Left ventricle myocardium superior (tissue), 1 donor: Measurements from ENCODE around the gene FADS1. TPM values are rescaled to one million over a fixed set of nuclear protein-coding genes. Genes with fewer than 3 reads are reported as not detected.

ENCODE experiments used
- ATAC-seq: fragments of 200-7000 bp; cut with Tn5 transposase; one replicate; pipeline ENCODE4 v1.9.1; 2020; ENCODE audit warnings: mild to moderate bottlenecking, moderate library complexity
- DNase-seq: peaks from one replicate; pipeline ENCODE4 v3.0.0-alpha.2; 2020
- intact Hi-C: fragments of 100-400 bp; cut with micrococcal nuclease; formaldehyde crosslinking; loops from one replicate; pipeline ENCODE4 v1.11.0; 2022
- long read RNA-seq: library from polyadenylated mRNA; unstranded; transcript quantifications from one replicate; pipeline ENCODE4 v2.0.0, GENCODE V29; 2021
- total RNA-seq: library from RNA; stranded (reverse); fragmentation: NEBNext Ultra II Directional; extraction: Animal tissue kit (Norgen Biotek cat#: 25700); gene quantifications from one replicate; pipeline ENCODE4 v1.2.1, GENCODE V29; 2021
- donor health status: DM: no; HTN: yes; CAD: no; lungs with severe emphysema.

Gene FADS1
- total RNA-seq: 26.3 TPM
- long read RNA-seq, full-length matches to known transcripts: 68 of 89 reads
- long read RNA-seq, partial matches to known transcripts: 7 of 89 reads
- long read RNA-seq, other reads (novel, unspliced or antisense): 14 of 89 reads

DNA sequence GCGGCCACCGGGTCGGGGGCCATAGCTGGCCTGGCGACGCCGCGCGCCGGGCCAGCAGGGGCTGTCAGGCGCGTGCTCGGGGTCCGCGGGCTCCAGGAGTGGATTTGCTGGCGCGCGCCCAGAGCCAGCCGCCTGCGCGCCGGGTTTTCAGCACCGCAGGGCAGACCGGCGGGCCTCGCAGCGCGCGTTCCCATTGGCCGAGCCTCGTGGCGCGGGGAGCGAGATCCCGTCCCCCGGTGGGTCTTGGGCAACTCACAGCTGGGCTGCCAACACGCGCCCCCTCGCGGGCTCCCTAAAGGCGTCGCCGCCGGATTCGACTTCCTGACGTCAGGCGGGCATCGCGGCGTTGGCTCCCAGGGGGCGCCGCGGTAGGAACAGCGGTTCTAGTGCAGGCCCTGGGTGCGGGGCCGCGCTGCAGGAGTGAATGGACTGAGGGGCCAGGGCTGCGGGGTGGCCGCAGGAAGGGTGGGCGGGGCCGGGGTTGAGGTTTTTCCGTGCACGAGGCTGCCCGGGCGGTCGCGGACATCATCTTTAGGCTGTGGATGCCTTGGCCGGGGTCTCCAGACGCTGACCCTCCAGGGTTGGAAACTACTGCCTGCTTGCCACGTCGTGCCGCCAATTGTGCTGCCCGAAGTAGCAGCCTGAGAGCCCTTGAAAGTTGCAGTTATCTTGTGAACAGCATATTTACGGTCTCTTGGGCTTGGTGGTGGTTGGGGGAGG, at the start of gene FADS1:
TSS of gene FADS1 (minus strand) at position 268 of the 720 bp plus-strand sequence. CDS start at position 194, 74 bp downstream.
- intact Hi-C loops: no loop called here
- peak; percentile 63 for ATAC-seq

DNA sequence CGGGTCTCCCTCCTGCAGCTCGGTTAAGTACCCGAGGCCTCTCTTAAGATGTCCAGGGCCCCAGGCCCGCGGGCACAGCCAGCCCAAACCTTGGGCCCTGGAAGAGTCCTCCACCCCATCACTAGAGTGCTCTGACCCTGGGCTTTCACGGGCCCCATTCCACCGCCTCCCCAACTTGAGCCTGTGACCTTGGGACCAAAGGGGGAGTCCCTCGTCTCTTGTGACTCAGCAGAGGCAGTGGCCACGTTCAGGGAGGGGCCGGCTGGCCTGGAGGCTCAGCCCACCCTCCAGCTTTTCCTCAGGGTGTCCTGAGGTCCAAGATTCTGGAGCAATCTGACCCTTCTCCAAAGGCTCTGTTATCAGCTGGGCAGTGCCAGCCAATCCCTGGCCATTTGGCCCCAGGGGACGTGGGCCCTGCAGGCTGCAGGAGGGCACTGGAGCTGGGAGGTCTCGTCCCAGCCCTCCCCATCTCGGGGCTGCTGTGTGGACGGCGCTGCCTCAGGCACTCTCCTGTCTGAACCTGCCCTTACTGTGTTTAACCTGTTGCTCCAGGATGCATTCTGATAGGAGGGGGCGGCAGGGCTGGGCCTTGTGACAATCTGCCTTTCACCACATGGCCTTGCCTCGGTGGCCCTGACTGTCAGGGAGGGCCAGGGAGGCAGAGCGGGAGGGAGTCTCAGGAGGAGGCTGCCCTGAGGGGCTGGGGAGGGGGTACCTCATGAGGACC, 49.6 kb upstream of the FADS1 start:
- intact Hi-C loops: no loop called here
- no peak for DNase-seq

More for the DNA sequence above, at the start of gene FADS1:
- peak; percentile 95 for DNase-seq

DNA sequence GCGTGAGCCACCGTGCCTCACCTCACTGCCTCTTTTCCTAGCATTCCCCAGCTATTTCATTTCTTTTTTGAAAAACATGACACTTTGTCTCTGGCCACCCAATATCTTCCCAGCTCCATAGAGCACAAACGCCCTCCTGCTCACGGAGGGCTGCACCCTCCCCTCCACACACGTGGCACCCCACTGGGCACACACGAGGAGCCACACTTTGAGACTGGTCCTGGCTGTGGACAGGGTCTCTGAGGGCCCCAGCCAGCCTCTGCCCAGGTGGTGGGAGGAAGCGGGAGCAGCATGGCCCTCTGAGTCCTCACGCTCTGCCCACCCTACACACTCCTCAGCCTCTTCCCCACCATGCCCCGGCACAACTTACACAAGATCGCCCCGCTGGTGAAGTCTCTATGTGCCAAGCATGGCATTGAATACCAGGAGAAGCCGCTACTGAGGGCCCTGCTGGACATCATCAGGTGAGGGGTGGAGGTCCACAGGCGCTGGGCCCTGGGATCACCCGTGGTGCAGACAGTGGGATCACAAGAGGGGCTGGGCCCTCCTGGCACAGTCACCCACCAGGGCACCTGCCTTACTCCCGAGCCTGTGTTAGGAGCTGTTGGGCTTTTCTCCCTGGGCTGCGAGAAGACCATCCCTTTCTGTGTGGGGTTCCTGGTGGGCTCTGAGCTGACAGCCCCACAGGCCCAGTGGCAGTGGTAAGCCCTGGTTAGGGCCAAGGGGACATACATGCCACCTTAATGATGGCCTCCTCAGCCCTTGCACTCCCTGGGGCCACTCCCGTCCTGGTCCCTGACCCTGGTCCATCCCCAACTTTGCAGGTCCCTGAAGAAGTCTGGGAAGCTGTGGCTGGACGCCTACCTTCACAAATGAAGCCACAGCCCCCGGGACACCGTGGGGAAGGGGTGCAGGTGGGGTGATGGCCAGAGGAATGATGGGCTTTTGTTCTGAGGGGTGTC, 48.3 kb upstream of the FADS1 start:
- intact Hi-C loops: no loop called here

More for the DNA sequence above, 49.6 kb upstream of the FADS1 start:
- no peak for ATAC-seq

DNA sequence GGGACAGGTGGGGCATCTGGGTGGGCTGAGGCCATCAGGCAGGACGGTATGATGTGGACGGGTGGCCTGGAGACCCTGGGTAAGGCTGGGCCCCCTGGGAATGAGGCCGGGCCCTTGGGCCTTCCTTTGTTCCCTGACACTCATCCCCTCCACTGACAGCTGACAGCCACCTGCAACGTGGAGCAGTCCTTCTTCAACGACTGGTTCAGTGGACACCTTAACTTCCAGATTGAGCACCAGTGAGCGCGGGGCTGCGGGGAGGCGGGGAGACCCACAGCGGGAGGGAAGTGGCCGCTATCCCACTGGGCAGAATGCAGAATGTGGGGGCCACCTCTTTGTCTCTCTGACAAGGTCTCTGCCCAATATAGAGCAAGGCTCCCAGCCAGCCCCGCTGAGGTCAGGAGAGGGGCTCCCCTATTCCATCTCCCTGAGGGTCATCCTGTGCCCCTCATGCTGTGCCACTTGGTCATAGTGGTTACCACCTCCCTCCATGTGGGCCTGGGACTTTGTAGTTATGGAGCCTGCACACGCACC, 46.8 kb upstream of the FADS1 start:
- intact Hi-C loops: no loop called here
- DNase-seq: no peak
- ATAC-seq: no peak

More for the DNA sequence above, 48.3 kb upstream of the FADS1 start:
- ATAC-seq (no peak), DNase-seq (no peak)

DNA sequence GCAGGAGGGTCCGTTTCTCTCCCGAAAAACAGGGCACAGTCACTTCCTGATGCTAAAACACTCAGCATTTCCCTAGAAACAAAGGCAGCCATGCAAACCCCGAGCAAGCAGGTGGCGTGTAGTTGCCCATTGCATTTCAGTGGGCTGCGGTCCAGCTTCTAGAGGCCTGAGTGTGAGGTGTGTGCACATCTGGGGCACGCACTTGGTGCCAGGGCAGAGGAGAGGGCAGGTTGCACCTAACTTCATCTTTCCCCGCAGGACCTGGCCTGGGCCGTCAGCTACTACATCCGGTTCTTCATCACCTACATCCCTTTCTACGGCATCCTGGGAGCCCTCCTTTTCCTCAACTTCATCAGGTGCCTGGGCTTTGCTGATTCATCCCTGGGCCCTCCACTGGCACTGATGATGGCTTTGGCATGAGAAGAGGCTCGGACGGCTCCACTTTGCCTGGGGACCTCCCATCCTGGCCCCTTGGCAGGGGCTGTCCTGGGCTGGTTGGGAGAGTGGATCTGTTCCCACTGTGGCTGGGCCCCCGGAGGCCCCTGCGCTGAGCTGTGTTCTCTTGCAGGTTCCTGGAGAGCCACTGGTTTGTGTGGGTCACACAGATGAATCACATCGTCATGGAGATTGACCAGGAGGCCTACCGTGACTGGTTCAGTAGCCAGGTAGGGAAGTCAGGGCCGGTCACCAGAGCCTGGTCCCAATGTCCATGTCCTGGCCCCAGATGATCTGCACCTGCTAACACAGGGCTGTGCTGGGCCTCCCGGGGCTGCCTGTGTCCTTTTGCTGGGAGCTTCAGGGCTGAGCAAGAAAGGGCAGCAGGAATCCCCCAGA, 46.1 kb upstream of the FADS1 start:
- intact Hi-C loops: no loop called here
- DNase-seq: no peak
- ATAC-seq: no peak

DNA sequence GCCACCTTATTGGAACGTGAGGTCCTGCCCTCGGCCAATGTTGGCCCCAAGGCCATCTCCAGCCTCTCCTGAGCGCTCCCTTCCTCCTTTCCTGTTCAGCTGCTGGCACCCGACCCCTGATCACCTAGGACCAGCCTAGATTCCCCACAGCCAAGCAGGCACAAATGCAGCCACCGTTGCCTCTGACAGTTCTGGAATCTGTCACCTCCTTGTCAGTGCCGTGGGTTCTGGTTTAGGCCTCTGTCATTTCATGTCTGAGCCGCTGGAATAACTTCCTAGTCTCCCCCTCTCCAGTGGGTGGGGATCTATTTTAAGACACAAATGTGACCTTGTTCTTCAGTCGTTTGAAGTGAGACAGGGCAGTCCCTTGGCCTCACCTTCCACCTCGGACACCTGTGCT, 44.8 kb upstream of the FADS1 start:
- intact Hi-C loops: no loop called here
- DNase-seq: peak; percentile 72

DNA sequence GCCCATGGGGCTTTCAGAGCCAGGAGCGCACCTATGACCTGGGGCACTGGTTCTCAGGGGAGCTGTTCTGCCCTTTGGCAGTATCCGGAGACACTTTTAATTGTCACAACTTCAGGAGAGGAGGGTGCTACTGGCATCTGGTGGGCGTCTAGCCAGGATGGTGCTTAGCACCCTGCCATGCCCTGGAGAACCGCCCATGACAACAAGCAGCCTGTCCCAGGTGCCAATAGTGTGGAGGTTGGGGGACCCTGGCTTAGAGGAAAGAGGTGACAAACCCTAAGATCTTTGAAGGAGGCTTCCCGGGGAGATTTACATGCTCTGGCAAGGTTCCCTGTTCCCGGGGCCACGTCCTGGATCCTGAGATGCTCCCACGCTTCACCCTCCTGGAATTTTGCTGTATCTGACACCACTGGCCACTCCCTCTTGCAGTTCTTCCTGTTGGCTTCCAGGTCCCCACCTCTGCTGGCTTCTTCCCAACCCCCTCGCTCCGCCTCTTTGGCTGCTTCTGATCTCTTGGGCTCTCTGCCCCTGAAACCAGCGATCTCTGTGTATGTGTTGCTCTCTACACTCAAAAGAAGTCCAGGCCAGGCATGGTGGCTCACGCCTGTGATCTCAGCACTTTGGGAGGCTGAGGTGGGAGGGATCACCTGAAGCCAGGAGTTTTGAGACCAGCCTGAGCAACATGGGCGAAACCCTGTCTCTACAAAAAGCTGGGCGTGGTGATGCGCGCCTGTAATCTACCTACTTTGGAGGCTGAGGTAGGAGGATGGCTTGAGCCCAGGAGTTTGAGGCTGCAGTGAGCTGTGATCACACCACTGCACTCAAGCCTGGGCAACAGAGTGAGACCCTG, 43.5 kb upstream of the FADS1 start:
- intact Hi-C loops: no loop called here
- peak; percentile 80 for ATAC-seq
- peak; percentile 88 for DNase-seq

More for the DNA sequence above, 44.8 kb upstream of the FADS1 start:
- peak; percentile 85 for ATAC-seq

DNA sequence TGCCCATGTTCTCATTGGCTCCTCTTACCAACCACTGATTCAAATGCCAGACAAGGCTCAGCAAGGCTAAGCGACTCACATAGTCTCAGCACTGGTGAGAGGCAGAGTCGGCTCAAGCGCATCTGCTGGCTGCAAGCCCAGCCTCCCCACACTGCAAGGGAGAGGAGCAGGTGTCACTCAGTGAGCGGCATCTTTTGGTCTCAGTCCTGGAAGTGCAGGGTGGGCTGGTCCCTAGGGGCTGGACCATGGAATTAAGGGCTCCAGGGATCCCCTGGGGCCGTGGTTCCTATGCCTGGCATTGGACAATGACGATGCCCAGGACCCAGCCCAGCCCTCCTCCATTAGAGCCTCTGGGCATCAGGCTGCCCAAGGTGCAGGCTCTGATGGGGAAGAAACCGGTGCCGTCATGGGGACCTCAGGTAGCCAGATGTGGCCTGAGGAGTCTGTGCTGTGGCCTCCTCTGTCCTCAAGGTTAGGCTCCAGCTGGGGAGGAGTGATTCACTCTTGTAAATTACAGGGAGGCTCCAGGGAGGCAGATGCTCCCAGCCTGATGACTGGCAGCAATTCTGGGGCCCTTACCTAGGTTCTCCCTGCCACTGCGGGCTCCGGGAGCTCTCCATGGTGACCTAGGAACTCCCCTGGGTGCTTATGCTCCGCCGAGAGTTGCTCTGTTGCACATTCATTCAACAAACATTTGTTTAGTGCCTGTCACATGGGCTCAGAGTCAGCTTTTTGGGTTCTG, 39.3 kb upstream of the FADS1 start:
- intact Hi-C loops: no loop called here
- DNase-seq: no peak
- no peak for ATAC-seq

DNA sequence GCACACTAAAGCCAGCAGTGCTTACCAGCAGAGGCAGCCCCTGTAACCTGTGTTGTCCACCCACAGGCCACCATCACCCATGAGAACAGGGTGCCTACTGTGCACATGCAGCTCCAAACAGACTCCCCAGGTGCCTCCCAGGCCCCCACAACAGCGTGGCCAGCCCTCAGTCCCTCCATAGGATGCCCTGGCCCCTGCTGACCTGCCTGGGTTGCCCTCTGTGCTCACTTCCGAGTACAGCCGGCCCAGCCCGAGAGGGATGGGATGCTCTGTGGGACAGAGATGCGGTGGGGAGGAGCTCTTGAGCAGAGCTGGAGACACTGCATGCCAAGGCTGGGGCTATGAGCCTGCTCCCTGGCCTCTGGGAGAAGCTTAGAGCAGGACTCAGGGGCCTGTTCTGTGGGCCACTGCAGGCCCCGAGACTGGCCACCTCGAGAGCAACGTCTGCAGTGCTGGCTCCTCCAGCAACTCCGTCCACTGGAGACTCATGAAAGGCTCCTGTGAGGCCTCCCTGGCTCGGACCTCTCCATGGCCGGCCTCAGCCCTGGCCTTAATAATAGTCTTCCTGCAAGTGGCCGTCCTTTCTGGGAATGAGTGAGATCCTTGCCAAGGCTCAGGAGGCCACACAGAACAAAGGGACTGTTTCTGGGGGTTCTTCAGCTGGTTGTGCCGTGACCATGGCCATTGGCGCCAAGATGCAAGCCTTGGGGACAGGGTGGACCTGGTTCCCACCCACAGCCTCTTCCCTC, 38.3 kb upstream of the FADS1 start:
- ATAC-seq (no peak), DNase-seq (no peak)
- intact Hi-C loops: no loop called here

DNA sequence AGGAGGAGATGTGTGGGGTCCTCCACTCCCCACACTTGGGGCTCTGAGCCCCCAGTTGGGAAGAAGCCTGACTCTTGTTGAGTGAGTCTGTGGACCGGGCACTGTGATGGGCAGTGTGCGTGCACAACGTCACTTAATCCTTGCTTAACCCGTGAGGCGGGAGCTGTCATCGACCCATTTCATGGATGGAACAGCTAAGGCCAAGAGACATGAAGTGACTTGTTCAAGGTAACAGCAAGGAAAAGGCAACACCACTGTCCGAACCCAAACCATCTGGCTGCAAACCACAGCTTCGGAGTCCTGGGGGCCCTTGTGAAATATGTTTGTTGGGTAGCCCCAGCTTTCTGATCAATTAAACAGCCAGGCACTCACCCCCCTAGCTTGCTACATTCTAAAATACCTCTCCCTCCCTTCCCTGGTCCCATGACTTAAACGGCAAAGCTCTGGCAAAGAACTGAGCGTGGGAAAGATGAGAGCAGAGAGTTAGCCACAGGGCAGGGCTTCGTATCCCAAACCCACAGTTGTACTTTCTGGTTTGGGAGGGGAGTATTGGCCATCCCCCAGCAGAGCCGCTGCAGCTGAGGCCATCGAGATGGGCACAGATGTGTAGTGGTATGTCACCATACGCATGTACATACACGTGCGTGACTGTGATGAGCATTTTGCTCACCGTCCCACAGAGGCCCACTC, 37.5 kb upstream of the FADS1 start:
- DNase-seq (no peak), ATAC-seq (no peak)
- intact Hi-C loops: no loop called here

DNA sequence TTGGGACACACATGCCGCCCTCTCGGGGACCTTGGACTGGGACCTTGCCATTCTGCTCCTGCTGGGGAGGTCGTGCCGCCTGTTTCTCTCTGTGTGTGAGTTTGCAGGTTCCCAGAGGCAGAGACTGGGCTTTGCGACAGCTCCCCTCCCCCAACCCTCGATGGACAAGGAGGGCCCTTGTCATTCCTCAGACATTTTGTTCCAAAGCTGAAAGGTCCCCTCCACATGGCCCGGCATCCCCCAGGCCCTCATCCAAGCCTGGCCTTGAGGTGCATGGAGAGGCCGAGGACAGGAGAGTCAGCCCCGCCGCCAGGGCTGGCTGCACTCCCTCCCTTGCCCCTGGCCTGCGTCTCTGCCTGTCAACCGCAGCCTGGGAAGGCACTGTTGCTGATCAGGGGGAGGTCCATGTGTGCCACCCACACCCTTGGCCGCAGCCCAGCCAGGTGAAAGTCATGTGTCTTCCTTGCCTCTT, 36.9 kb upstream of the FADS1 start:
- intact Hi-C loops: no loop called here
- ATAC-seq (peak; percentile 31), DNase-seq (no peak)

DNA sequence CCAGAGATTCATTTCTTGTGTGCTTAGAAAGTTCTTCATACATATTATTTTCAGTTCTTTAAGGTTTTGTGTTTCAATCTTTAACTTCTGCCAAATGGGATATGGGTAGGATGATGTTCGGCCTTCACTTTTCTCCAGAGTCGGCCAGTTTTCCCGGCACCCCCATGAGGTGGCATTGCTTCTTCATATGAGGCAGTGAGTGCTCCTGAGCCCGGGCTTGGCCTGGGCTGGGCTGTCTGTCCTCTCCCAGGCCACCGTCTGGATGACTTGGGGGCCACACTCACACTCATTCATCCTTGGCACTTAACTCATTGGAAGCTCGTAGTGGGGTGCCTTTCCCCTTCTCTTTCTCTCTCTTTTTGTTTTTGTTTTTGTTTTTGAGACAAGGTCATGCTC, 35.1 kb upstream of the FADS1 start:
- intact Hi-C loops: no loop called here
- DNase-seq (no peak), ATAC-seq (no peak)

DNA sequence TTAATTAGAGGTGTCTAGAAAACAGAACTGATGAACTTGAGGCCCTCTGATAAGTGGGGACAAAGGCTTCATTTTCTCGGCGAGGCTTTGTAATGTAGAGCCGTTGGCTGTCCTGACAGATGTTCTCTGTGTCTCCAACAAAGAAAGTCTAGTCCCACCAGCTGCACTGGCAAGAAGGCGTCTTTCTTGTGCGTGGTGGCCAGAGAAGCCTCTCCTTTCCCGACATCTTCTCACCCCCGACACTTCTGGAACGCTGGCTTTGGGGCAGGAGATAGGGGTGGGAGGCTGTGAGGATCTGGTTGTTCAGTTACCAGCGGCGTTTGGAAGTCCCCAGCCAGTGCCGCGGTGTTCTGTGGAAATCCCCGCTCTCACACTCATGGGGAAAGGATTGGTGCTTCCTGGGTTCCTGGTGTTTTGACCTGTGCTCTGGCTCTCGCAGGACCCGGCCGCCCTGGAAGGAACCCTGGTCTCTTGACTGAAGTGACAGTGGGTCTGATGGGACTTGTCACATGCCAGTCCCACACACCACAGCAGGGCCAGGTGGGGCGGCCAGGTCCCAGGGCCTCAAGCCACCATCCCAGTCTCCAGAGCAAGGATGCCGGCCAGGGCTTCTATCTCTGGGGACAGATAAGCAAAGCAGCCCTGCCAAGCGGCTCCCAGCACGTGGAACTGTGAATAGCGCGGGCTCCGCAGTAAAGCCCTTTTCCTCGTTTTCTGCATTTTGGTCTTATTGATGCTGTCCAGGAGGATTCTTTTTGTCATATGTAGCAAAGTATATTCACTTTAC, 34.5 kb upstream of the FADS1 start:
- intact Hi-C loops: no loop called here
- ATAC-seq (peak; percentile 93), DNase-seq (peak; percentile 87)

DNA sequence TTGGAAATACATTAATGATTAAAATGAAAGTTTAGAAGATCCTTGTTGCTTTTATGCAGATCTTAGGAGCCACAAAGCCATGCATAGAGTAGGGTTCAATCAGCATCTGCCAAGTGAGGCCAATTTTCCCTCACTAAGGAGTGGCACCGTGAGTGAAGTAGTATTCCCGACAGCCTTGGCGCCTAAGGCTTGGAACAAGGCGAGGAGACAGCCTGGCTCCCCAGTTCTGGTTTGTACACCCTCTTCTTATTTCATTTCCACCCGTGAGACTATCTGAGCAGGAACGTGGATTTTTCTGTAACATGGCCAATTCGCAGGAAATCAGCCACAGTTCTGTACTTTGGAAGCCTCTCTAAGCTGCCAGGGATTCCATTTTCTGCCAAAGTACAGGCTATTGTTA, 33.9 kb upstream of the FADS1 start:
- intact Hi-C loops: no loop called here
- ATAC-seq (peak; percentile 18), DNase-seq (no peak)

DNA sequence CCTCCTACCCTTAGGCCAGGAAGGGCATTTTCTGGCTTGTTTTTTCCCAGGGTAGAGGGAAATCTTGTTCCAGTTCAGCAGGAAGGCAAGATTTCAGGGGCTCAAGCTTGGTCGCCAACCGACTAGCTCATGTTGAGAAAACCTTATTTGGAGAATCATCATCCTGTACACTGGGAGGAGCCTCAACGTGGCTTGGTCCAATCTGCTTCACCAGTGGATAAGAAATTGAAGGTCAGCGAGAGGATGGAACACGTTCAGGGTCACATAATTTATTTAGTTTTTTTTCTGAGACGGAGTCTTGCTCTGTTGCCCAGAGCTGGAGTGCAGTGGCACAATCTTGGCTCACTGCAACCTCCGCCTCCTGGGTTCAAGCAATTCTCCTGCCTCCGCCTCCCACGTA, 31.8 kb upstream of the FADS1 start:
- ATAC-seq (no peak), DNase-seq (no peak)
- intact Hi-C loops: no loop called here
